NCI-H526 (cell line): ENCODE results near the gene NPHP4.

Source experiments
- DNase-seq, 2 experiments: peaks; one replicate each; lab custom pipeline; 2025; lab: John Stamatoyannopoulos, UW

NPHP4 gene

GRCh38 chr1:5992026-5992813 is at the start of gene NPHP4:
TSS of gene NPHP4 (minus strand) at chr1:5992425. CDS start at chr1:5986289, 6,136 bp downstream.
- DNase-seq = peak; percentile 98 to 99

DNA sequence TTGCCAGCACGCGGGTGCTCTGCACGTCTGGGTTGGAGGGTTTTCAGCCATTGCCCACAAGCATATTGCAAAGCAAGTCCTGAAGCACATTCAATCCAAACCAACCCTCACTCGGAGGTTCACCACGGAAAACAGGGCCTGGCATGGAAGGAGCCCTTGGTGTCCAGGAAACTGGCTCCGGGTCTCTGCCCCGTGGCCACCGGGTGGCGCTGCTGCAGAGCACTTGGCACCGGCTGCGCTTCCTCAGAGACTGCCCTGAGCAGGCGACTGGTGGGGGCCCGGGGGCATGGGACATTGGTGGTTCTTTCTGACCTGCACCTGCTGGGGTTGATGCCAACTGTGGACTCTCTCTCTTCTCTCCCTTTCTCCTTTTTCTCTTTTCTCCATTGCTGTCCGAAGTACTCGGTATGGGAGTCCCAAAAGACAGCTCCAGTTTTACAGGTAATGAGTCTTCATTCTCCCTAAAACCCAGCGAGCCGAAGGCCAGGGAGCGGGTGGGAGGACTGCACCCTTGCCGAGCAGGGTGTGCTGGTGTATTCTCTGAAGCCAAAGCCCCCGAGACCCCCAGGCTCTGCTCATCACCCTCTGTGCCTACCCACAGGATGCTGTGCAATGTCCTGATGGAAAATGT is 49.3 kb upstream of the NPHP4 start:
- DNase-seq = peak in 1 of 2 experiments; percentile 54

DNA sequence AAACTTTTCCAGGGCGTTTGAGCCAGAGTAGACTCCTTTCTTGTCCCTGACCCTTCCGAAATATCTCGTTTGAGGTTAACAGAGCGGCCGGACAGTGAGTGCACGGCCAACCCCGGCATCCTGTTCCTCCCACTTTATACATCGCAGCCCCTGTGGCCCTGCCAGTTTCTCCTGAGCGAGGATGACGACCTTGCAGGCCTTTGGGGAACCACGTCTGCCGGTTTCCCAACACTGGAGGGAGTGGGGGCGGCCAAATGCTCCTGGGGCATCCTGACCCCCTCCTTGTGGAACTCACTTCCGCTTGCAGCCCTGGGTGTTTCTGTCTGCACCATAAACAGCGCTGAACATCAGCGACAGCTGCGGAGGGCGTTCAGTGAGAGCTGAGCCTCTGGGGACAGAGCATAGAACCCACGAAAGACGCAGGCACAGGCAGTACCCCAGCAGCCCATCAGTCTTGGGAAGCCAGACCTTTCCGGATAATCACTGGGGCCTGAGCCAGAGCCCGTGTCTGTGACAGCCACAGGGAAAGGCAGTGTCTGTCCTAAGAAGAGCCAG is 48.7 kb upstream of the NPHP4 start:
- DNase-seq = no peak

DNA sequence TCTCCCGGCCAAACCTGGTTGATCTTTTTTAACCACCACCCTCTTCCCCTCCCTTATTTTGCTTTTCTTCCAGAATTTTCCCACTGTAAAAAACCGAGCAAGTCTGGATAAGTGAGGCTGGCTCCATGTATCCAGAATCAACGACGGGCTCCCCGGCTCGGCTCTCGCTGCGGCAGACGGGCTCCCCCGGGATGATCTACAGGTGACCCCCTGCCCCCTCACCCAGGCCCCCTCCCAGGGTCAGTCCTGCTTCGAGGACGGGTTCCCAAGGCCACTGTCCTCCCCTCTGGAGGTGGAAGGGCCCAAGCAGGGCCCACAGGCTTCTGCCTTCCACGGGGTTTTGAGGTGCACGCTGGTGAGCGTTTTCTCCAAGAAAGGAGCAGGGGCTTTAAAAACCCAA is 48.2 kb upstream of the NPHP4 start:
- DNase-seq = no peak

- no peak for DNase-seq
Observed at GRCh38 chr1:6039031-6039430, 46.8 kb upstream of the NPHP4 start.

GRCh38 chr1:6038603-6039002 is 46.4 kb upstream of the NPHP4 start:
- DNase-seq = no peak

DNA sequence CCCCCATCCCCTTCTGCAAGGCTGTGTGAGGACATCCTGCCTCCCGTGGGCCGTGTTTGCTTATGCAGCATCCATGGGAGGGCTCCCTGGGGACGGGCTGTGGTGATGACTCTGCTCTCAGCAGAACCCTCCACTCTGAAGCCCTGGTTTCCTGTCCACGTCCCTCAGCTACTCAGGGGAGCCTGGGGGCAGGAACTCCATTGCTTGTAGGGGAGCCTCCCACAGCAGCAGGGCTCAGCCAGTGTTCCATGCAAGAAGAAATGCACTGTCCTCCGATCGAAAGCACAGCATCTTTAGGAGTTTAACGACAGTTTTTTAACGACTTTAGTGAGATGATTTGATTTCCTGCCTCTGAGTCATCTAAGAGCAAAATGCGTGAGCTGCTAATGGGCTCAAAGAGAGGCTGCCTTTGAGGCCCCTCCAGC is 45.1 kb upstream of the NPHP4 start:
- DNase-seq = peak in 1 of 2 experiments; percentile 39

GRCh38 chr1:6035719-6036118 is 43.5 kb upstream of the NPHP4 start:
- no peak for DNase-seq

DNA sequence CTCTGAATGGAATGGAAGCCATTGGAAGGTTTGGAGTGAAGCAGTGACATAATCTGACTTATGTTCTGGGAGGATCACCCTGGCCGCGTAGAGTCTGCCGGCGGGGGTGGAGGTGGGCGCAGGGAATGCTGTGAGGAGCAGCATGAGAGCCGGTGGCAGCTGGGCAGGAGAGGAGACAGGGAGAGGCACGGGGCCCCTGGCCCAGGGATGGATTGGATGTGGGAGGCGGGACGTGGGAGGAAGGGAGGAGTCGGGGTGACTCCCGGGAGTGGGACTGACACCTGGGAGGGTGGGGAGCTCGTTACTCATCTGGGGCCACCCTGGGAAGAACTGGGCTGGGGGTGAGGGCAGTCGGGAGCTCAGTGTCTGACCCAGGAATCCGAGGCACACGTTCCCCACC is 43.1 kb upstream of the NPHP4 start:
- no peak for DNase-seq

GRCh38 chr1:6034750-6035096 is 42.5 kb upstream of the NPHP4 start:
- DNase-seq = no peak

GRCh38 chr1:6033986-6034749 is 41.9 kb upstream of the NPHP4 start:
- peak; percentile 77 to 88 for DNase-seq

DNA sequence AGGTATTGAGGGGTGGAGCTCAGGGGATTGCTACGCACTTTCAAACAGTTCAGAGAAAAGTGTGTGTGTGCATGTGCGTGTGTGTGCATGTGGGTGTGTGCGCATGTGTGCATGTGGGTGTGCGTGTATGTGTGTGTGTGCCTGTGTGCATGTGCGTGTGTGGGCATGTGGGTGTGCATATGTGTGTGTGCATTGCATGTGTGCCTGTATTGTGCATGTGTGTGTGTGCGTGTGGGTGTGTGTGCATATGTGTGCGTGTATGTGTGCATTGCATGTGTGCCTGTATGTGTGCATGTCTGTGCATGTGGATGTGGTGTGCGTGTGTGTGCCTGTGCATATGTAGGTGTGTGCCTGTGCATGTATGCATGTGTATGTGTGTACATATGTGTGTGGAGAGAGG is 40.9 kb upstream of the NPHP4 start:
- no peak for DNase-seq

DNA sequence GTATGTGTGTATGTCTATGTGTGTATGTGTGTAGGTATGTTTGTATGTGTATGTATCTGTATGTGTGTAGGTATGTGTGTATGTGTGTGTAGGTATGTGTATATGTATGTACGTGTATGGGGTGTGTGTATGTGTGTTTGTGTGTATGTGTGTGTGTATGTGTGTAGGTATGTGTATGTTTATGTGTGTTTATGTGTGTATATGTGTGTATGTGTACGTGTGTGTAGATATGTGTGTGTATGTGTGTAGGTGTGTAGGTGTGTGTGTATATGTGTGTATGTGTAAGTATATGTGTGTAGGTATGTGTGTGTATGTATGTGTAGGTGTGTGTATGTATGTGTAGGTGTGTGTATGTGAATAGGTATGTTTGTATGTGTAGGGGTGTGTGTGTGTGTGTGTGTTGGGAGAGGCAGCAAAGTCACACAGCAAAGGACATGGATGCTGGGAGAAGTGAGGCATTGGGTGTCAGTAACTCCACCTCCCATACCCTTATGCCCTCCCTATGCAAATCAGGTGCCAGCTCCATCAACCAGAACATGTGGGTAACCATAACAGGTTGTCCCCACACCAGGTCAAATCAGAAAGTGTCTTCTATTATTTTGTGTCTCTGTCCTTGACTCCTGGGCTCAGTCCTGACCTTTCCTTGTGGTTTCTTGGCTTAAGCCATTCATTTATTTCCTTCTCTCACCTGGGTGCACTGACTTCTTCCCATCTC is 38.5 kb upstream of the NPHP4 start:
- peak in 1 of 2 experiments; percentile 46 for DNase-seq

GRCh38 chr1:6030132-6030531 is 37.9 kb upstream of the NPHP4 start:
- no peak for DNase-seq

- DNase-seq = no peak
Observed at GRCh38 chr1:6029351-6029750, 37.1 kb upstream of the NPHP4 start.

DNA sequence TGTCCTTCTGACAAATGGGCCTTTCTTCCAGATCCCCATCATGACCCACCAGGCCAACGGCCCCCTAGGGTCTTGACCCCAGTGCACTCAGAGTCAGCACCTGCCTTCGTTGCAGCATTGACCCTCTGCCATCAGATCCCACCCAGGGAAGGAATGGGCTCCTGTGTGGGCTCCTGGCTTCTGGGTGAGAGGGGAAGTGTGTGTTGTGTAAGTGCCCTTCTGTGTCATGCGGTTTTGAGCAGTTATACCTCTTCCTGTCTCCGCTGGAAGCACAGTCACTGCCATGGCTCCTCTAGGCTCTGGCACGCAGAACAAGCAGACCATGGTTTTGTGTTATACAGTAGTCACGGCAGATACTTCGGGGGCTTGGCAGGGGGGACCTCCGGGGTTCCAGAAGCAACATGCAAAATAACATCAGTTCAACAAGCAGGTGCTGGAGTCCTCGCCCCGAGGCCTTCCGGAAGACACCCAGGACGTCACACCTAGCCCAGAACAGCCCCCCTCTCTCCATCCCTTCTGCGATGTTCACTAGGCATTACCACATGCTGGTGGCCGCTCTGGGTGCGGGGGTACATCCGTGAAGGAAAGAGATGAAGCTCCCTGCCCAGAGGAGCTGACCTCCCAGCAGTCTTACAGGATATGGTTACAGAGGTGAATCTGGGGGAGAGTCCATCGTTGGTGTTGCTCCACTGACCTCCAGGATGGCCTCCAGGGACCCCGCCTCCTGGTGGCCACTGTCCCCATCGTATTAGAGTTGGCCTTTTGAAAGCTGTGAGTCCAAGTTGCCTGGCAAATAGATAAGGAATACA is 36.0 kb upstream of the NPHP4 start:
- DNase-seq = no peak

DNA sequence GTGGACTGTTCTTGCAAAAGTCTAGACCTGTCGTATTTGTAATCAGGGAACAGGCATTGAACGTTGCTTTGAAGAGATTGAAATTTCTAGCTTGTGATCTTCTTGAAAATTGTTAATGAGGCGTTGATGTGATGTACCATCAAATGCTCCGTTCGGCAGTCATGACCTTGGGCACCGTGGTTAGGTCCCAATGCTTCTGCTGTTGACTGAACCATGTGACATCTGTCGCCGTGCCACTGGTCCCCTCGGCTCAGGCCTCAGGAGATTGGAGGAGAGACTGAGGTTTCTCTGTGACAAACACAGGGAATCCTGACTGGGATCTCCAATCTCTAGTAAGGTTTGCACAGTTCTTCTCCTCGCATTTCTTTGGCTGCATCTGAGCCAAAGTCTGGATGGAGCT is 35.4 kb upstream of the NPHP4 start:
- DNase-seq = no peak

GRCh38 chr1:6026095-6026809 is 34.0 kb upstream of the NPHP4 start:
- DNase-seq = peak; percentile 25 to 91

DNA sequence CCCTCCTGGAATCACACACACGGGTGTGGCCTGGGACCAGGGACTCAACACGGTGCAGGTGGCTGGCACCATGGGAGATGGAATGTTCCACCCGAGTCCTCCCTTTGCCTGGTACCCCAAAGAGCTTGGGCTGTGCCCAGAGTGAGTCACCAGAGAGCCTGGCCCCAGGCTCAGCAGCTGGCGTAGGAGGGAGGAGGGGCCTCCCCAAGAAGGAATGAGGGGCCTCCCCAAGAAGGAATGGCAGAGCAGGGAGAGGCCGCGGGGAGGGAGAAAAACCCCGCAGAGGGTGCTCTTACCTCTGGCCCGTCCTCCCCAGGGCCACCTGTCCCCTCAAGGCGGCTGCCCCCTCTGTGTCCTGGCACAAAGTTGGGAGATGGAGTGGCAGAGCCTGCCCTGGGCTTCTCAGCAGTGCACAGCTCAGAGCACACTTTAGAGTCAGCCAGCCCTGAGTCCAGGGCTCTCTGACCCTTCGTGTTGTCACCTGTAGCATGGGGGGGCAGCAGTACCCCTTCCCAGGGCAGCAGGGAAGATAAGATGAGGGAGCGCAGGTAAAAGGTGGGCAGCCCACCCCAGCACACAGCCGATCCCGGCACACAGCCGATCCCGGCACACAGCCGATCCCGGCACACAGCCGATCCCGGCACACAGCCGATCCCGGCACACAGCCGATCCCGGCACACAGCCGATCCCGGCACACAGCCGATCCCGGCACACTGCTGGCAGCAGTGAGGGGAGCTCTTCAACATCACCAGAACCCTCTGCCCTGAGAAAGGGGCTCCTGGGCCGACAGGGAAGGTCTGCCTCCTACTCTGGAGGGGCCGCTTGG is 33.3 kb upstream of the NPHP4 start:
- DNase-seq = no peak

- DNase-seq = no peak
Observed at GRCh38 chr1:6024376-6024775, 32.2 kb upstream of the NPHP4 start.
